Anterior cingulate cortex (tissue), 58 donors: Measurements from ENCODE around the gene MUC20.

Experiments used
- DNase-seq, 58 donors: peaks; one replicate each; lab custom pipeline; 2025; lab: John Stamatoyannopoulos, UW

MUC20 gene

DNA sequence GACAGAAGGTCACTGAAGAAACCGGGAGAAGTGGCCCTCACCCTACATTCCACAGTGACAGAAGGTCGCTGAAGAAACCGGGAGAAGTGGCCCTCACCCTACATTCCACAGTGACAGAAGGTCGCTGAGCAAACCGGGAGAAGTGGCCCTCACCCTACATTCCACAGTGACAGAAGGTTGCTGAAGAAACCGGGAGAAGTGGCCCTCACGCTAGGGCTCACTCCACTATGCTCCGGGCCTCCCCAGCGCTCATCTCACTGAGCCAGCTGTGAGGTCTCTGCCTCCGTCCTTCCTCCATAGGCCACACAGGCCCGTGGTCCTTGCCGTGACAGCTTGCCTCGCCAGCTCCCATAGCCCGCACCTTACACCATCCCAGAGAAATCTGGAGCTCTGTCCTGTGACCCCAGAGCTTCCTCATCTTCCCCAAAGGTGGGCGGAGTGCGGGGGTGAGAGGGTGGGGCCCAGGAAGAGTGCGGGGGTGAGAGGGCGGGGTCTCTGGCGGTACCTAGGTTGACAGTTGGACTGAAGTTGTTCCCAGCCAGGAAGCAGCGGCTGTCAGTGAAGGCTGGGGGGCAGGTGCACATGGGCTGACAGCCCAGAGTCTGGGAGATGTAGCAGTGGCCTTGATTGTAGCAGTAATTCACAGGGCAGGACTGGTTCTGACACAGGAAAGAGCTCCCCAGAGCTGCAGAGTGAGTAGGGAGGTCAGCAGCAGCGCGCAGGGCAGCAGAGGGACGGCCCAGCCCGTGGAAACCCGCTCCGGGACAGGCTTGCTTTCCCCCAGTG is 32.0 kb downstream of the MUC20 start:
- DNase-seq, result no peak

DNA sequence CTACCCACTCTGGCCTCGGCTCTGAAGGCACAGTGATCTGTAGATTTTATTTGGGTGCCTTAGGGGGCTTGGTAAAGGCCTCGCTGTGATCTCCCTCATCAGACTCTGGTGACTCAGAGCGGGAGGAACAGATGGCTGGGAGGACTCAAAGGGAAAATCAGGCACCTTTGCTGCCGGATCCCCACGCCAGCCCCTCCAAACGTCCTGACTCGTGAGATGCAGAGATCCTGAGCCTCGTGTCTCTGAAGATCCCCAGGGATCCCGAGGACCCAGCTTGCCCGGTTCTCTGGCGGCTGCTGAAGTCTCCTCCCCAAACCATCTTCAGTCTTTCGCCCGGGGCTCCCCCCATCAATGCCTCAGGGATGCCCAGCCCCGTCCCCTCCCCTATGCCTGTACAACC is 32.8 kb downstream of the MUC20 start:
- no peak for DNase-seq

GRCh38 chr3:195754141-195754540 is 33.4 kb downstream of the MUC20 start:
- no peak for DNase-seq

- no peak for DNase-seq
Observed at GRCh38 chr3:195754906-195755305, 34.1 kb downstream of the MUC20 start.

DNA sequence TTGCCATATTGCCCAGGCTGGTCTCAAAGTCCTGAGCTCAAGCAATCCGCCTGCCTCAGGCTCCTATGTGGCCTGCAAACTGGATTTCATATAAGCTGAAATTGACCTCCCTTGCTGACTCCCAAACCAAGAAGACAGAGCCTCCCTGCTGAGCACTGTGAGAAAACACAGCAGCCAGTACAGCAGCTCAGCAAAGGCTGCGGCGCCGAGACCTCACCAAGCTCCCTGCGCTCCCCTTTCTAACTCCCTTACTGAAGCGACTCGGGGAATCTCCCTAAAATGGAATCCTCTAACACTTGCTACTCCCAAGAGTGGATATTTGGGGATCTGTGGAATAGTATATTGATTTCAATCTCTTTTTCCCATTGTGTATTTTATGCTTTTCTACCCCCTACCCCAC is 34.6 kb downstream of the MUC20 start:
- no peak for DNase-seq

- no peak for DNase-seq
Observed at GRCh38 chr3:195755791-195756676, 35.3 kb downstream of the MUC20 start.

DNA sequence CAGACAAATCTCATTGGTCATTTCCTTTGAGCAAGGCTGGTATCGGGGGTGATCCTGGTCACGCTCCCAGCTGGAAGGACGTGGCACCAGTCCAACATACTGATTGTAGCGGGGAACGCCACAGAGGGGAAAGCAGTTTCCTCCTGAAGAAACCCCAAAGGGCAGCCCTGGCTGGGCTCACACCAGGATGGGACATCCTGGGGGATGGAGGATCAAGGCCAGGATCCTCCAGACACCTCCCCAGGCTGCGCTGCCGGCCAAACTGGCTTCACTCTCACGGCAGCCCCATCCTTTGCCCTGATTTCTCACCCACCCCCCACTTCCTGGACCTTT is 36.6 kb downstream of the MUC20 start:
- DNase-seq, result no peak

GRCh38 chr3:195757827-195758226 is 37.0 kb downstream of the MUC20 start:
- no peak for DNase-seq

GRCh38 chr3:195758721-195759353 is 38.1 kb downstream of the MUC20 start:
- DNase-seq, result no peak

GRCh38 chr3:195760345-195761122 is 39.8 kb downstream of the MUC20 start:
- peak in 43 of 58 donors; percentile 7 to 79 (median 43) for DNase-seq

DNA sequence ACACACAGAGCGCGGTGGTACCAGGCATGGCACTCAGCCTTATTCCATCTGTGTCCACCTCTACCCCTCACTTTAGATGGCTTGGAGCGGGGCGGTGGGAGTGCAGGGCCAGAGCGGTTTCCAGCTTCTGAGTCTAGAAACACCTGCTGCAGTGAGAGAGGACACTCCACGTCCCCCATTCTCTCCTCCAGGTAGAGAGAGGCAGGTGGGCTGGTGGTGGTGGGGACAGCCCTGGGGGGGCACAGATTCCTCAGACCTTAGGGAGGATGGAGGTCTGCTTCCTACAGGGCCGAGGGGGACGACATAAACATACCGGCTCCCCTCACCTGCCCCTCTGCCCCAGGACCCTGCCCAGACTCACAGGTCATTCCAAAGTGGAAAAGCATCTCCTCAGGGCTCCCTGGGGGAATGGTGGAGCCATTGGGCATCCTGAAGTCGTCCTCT is 40.4 kb downstream of the MUC20 start:
- no peak for DNase-seq

GRCh38 chr3:195761567-195762248 is 40.9 kb downstream of the MUC20 start:
- no peak for DNase-seq

GRCh38 chr3:195762249-195762585 is 41.4 kb downstream of the MUC20 start:
- DNase-seq, result no peak

- DNase-seq, result no peak
Observed at GRCh38 chr3:195762611-195763010, 41.8 kb downstream of the MUC20 start.

GRCh38 chr3:195763076-195763830 is 42.5 kb downstream of the MUC20 start:
- no peak for DNase-seq

DNA sequence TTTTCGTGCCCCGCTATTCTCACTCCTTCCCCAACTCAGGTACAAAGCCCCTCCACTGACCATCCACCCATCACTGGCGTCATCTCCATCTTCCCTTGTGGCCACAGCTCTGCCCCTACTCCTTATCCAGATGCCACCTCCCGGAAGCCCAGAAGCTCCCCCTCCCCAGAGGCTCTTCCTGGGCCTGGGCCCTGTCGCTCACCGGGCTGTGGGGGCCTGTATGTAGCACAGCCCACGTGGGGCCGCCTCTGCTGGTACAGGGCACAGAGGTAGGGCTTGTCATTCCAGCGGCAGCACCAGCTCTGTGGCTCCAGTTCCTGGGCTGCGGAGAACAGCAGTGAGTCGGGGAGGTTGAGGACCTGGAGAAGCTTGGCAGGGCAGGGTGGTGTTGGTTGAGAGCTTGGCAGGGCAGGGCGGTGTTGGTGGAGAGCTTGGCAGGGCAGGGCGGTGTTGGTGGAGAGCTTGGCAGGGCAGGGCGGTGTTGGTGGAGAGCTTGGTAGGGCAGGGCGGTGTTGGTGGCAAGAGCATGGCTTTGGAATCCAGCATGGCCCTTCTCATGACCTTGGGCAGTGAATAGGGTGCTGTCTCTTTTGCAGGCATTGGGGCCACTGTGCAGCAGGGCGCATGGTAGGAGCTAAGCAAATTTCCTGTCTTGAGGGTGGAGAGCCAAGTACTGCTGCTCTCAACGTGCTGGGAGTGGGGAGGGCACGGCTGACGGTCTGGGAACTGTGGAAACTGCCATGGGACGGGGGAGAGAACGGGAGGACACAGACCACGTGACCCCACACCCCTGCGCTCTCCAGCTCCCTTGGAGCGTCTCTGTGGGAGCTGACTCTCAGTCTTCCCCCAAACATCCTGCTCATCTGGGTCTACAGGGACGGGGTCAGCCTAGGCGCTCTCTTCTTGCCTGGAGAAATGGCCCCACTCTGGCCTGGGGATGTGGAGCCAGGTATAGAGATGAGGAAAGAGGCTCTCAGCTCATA is 43.4 kb downstream of the MUC20 start:
- DNase-seq, result no peak

DNA sequence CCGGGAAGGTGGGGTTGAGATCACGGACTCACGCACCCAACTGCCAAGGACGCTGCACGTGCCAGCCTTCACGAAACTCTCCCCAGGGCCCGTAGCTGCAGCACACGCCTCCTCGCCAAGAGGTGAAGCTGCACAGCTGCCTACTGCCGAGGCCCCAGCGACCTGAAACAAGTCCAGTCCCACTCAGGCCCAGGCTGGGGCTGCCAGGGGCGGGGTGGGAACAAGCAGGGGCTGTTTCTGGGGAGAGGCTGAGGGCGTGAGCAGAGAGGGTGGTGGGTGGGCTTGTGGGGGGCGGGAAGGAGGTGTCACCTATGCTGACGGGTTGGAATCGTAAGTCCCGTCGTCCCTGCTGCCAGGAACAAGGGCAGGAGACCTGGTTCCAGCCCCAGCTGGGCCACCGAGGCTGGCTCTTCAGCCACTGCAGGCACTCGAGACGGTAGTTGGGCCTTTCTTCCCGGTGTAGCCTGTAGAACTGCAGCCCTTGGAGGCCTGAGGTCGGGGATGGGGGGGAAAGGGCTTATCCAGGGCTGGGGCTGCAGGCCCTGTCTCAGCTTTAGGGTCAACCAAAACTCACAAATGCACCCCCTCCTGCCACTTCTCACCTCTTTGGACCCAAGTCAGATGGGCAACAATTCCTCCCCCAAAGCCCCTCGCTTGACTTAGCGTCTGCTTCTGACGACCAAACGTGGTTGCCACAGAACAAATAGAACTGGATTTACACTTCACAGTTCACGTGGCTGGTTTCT is 44.4 kb downstream of the MUC20 start:
- DNase-seq, result no peak
